GM18505 (cell line): ENCODE data around the gene SCAPER.

ENCODE experiments used
- ATAC-seq: cut with Tn5 transposase; IDR thresholded peaks from one replicate; pipeline ENCODE4 v1.9.1; 2021; ENCODE audit not compliant: unreplicated experiment
- POLR2A ChIP-seq: IDR thresholded peaks from 4 replicates; pipeline ENCODE4 v1.6.1; 2011; ENCODE audit warnings: borderline replicate concordance; ENCODE audit not compliant: insufficient read depth, insufficient read length; ENCODE audit errors: extremely low read depth

Gene SCAPER

GRCh38 chr15:76492538-76492937 lies 412.6 kb downstream of the SCAPER start:
- ATAC-seq, result no peak

GRCh38 chr15:76483752-76484151 lies 421.4 kb downstream of the SCAPER start:
- no peak for TF ChIP-seq POLR2A
- no peak for ATAC-seq

More at GRCh38 chr15:76492538-76492937, 412.6 kb downstream of the SCAPER start:
- no peak for TF ChIP-seq POLR2A

GRCh38 chr15:76483018-76483417 lies 422.1 kb downstream of the SCAPER start:
- no peak for ATAC-seq

GRCh38 chr15:76480267-76480666 lies 424.9 kb downstream of the SCAPER start:
- no peak for TF ChIP-seq POLR2A
- ATAC-seq, result no peak

More at GRCh38 chr15:76483018-76483417, 422.1 kb downstream of the SCAPER start:
- TF ChIP-seq POLR2A, result no peak

- ATAC-seq, result no peak
- TF ChIP-seq POLR2A, result no peak
These were observed 434.4 kb downstream of the SCAPER start for GRCh38 chr15:76470691-76471090.

GRCh38 chr15:76468722-76469121 lies 436.4 kb downstream of the SCAPER start:
- TF ChIP-seq POLR2A, result no peak
- ATAC-seq, result no peak

- ATAC-seq, result no peak
These were observed 438.0 kb downstream of the SCAPER start for GRCh38 chr15:76467136-76467535.

GRCh38 chr15:76465728-76466127 lies 439.4 kb downstream of the SCAPER start:
- ATAC-seq, result no peak
- TF ChIP-seq POLR2A, result no peak

More at GRCh38 chr15:76467136-76467535, 438.0 kb downstream of the SCAPER start:
- no peak for TF ChIP-seq POLR2A

- ATAC-seq, result no peak
- no peak for TF ChIP-seq POLR2A
These were observed 440.9 kb downstream of the SCAPER start for GRCh38 chr15:76464247-76464646.

- TF ChIP-seq POLR2A, result no peak
- ATAC-seq, result no peak
These were observed 444.3 kb downstream of the SCAPER start for GRCh38 chr15:76460871-76461270.

- TF ChIP-seq POLR2A, result no peak
- ATAC-seq, result no peak
These were observed 444.8 kb downstream of the SCAPER start for GRCh38 chr15:76460347-76460746.

- no peak for TF ChIP-seq POLR2A
- no peak for ATAC-seq
These were observed 453.6 kb downstream of the SCAPER start for GRCh38 chr15:76451540-76451939.

- ATAC-seq, result no peak
- TF ChIP-seq POLR2A, result no peak
These were observed 455.7 kb downstream of the SCAPER start for GRCh38 chr15:76449455-76449854.

GRCh38 chr15:76448755-76449154 lies 456.4 kb downstream of the SCAPER start:
- ATAC-seq, result no peak
- TF ChIP-seq POLR2A, result no peak
